RWPE2 (cell line): ENCODE data around the gene KIRREL2.

Experiments
- ATAC-seq: fragments of 200-7000 bp; cut with Tn5 transposase; 3 replicates; pipeline ENCODE4 v1.9.1; 2021; ENCODE audit warnings: low read depth
- DNase-seq: peaks from one replicate; pipeline ENCODE4 v3.0.0-alpha.2; 2020; ENCODE audit warnings: low spot score
- H3K27ac ChIP-seq: fragments of 450-650 bp; 2 replicates; pipeline ENCODE4 v1.5.1; 2017; ENCODE audit warnings: mild to moderate bottlenecking; ENCODE audit not compliant: poor library complexity, severe bottlenecking
- H3K27me3 ChIP-seq: fragments of 250-450 bp; sonication (Bioruptor Pico); 2 replicates; pipeline ENCODE4 v1.5.1; 2021; ENCODE audit warnings: mild to moderate bottlenecking, moderate library complexity; ENCODE audit not compliant: insufficient read depth, poor library complexity, severe bottlenecking
- H3K36me3 ChIP-seq: fragments of 250-450 bp; sonication (Bioruptor Pico); 2 replicates; pipeline ENCODE4 v1.5.1; 2020; ENCODE audit warnings: low read depth, mild to moderate bottlenecking, moderate library complexity
- H3K4me1 ChIP-seq: fragments of 250-450 bp; sonication (Bioruptor Pico); 2 replicates; pipeline ENCODE4 v1.5.1; 2021; ENCODE audit warnings: mild to moderate bottlenecking, moderate library complexity; ENCODE audit not compliant: insufficient read depth, poor library complexity, severe bottlenecking
- H3K4me3 ChIP-seq: fragments of 250-450 bp; sonication (Bioruptor Pico); 2 replicates; pipeline ENCODE4 v1.5.1; 2021; ENCODE audit warnings: mild to moderate bottlenecking, moderate library complexity; ENCODE audit not compliant: severe bottlenecking
- H3K9me3 ChIP-seq: fragments of 250-450 bp; sonication (Bioruptor Pico); 2 replicates; pipeline ENCODE4 v1.5.1; 2021; ENCODE audit warnings: mild to moderate bottlenecking, moderate library complexity; ENCODE audit not compliant: severe bottlenecking
- CTCF ChIP-seq: fragments of 450-650 bp; IDR thresholded peaks from one replicate; pipeline ENCODE4 v1.5.1; 2017; ENCODE audit warnings: mild to moderate bottlenecking, moderate library complexity; ENCODE audit not compliant: poor library complexity, severe bottlenecking

KIRREL2 gene

GRCh38 chr19:35813043-35813890, 43.4 kb upstream of the KIRREL2 start:
- DNase-seq (no peak), ATAC-seq (no peak)
- H3K27ac ChIP-seq, result no peak overlapping the region
- H3K36me3 ChIP-seq, result no peaks in the 10 kb centered on the region
- H3K4me1 ChIP-seq, result no peaks in the 10 kb centered on the region
- no peak for TF ChIP-seq CTCF
- no peaks in the 10 kb centered on the region for H3K9me3 ChIP-seq
- H3K4me3 ChIP-seq, result no peak overlapping the region
- H3K27me3 ChIP-seq, result no peaks in the 10 kb centered on the region

- ATAC-seq (no peak), DNase-seq (no peak)
- no peaks in the 10 kb centered on the region for H3K27me3 ChIP-seq
- H3K4me1 ChIP-seq, result no peaks in the 10 kb centered on the region
- H3K36me3 ChIP-seq, result no peaks in the 10 kb centered on the region
- H3K9me3 ChIP-seq, result no peaks in the 10 kb centered on the region
- TF ChIP-seq CTCF, result no peak
- no peak overlapping the region for H3K4me3 ChIP-seq
- no peak overlapping the region for H3K27ac ChIP-seq
Measured at GRCh38 chr19:35816262-35816661, 40.4 kb upstream of the KIRREL2 start.

GRCh38 chr19:35816846-35817245, 39.9 kb upstream of the KIRREL2 start:
- Histone ChIP-seq H3K9me3 (no peaks in the 10 kb centered on the region), H3K27me3 (no peaks in the 10 kb centered on the region), H3K4me3 (no peak overlapping the region), H3K4me1 (no peaks in the 10 kb centered on the region), H3K36me3 (no peaks in the 10 kb centered on the region), H3K27ac (no peak overlapping the region)
- TF ChIP-seq CTCF, result no peak
- ATAC-seq (no peak), DNase-seq (no peak)

- no peaks in the 10 kb centered on the region for H3K36me3 ChIP-seq
- H3K27me3 ChIP-seq, result no peaks in the 10 kb centered on the region
- H3K4me1 ChIP-seq, result no peaks in the 10 kb centered on the region
- no peak for TF ChIP-seq CTCF
- ATAC-seq (no peak), DNase-seq (no peak)
- no peak overlapping the region for H3K4me3 ChIP-seq
- no peaks in the 10 kb centered on the region for H3K9me3 ChIP-seq
- no peak overlapping the region for H3K27ac ChIP-seq
Measured at GRCh38 chr19:35818445-35818844, 38.3 kb upstream of the KIRREL2 start.

GRCh38 chr19:35822579-35822978, 34.1 kb upstream of the KIRREL2 start:
- no peak for ATAC-seq
- no peak for DNase-seq

More at GRCh38 chr19:35822579-35822978, 34.1 kb upstream of the KIRREL2 start:
- Histone ChIP-seq H3K4me1 (no peaks in the 10 kb centered on the region), H3K27me3 (no peaks in the 10 kb centered on the region), H3K9me3 (no peaks in the 10 kb centered on the region), H3K36me3 (no peaks in the 10 kb centered on the region), H3K27ac (no peak overlapping the region), H3K4me3 (no peak overlapping the region)
- no peak for TF ChIP-seq CTCF
